HG03442 (cell line): ENCODE results near the gene SFTPB.
"Not testable (repeated sequence)": the region's sequence is repeated elsewhere in the genome, so short reads cannot be mapped to it uniquely, and the experiment has no call there.

ENCODE experiments used
- ATAC-seq: cut with Tn5 transposase; IDR thresholded peaks from one replicate; pipeline ENCODE4 v1.9.1; 2021; ENCODE audit warnings: mild to moderate bottlenecking, moderate library complexity; ENCODE audit not compliant: unreplicated experiment

The SFTPB gene

DNA sequence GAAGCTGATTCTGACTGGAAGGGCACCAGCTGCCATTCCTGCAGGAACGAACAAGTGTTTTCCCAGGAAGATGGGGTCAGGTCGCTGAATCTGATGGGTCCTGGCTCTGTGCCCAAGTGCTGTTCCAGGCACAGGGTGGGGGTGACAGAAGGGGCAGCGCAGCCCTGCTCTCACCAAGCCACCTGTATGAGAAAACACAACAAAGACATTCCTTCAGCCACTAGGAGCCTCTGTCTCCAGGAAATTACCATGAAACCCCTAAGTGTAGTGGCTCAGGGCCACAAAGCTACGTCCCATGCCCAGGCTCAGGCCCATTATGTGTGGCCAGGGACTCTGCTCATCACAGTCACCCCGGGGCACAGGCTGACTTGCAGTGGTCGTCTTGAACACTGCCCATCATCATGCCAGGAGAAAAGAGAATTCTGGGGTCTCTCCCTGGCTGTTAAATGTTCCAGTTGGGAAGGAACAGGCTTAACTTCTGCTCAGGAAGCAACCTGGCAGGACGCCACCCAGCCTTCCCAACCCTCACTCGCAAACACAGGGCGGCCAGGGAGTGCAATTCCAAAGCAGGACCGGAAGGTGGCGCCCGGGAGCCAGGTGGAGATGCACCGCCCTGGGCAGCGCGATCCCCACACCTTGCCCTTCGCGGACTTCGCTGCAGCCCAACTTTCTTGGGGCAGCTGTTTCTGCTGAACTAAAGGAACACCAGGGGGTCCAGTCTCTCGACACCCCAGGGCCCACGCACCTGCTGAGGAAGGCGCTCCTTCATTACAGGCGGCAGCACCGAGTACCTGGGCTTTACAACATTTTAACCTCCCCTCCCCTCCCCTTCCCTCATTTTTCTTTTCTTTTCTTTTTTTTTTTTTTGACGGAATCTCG lies 11.0 kb upstream of the SFTPB start:
- peak; percentile 83 for ATAC-seq

DNA sequence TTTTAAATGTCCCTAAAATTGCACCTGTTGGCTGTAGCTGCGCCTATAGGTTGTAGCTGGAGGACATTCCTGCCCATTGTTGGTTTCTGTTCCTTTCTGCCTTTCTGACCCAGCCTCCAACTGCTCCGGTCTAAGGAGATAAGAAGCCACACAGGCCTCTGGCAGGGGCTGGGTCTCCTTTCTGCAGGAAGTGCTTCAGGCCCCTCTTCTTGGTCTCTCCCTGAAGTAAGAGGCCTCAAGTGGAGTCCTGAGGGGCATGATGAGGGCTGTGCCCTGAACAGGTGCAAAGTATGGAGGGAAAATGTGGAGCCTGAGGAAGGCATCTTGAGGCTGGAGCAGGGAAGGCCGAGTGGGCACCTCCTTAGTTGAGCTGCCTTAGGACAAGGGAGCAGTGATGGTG lies 10.4 kb upstream of the SFTPB start:
- ATAC-seq, result no peak

- no peak for ATAC-seq
These were observed 8.0 kb upstream of the SFTPB start for GRCh38 chr2:85675866-85676548.

GRCh38 chr2:85675427-85675826 lies 7.4 kb upstream of the SFTPB start:
- ATAC-seq, result no peak

- no peak for ATAC-seq
These were observed 6.4 kb upstream of the SFTPB start for GRCh38 chr2:85674417-85674816.

DNA sequence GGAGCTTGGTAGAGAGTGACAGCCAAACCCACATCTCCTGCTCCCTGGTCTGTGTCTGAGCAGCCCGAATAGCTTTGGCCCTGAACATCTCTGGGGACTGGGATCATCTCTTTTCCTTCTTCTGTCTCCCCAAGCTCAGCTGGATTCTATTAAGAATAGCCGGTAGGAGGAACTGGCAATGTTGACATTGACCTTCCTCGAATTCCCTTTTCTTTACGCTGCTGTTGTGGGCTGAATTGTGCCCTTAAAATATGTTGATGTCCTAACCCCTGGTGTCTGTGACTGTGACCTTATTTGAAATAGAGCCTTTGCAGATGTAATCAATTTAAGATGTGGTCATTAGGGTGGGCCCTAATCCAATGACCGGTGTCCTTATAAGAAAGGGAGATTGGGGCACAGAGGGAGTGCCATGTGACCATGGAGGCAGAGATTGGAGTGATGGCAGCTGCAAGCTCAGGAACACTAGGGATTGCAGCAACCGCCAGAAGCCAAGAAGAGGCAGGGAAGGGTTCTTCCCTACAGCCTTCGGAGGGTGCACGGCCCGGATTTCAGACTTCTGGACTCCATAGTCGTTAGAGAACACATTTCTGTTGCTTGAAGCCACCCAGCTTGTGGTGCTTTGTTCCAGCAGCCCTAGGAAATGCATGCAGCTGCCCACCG lies 5.8 kb upstream of the SFTPB start:
- no peak for ATAC-seq

- ATAC-seq, result no peak
These were observed 4.5 kb upstream of the SFTPB start for GRCh38 chr2:85672456-85672855.

DNA sequence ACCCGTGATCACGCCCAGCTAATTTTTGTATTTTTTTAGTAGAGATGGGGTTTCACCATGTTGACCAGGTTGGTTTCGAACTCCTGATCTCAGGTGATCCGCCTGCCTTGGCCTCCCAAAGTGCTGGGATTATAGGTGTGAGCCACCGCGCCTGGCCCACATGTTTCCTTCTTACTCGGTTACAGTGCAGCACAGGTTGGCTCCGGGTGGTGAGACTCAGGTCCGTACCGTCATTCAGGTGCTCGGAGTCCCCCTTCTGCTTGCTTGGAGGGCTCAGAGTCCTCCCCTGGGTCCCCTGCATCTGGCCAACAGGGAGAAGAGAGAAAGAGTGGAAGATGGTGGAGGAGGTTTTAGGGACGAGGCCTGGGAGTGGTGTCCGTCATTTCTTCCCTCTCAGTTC lies 2.4 kb upstream of the SFTPB start:
- ATAC-seq, result not testable (repeated sequence)

DNA sequence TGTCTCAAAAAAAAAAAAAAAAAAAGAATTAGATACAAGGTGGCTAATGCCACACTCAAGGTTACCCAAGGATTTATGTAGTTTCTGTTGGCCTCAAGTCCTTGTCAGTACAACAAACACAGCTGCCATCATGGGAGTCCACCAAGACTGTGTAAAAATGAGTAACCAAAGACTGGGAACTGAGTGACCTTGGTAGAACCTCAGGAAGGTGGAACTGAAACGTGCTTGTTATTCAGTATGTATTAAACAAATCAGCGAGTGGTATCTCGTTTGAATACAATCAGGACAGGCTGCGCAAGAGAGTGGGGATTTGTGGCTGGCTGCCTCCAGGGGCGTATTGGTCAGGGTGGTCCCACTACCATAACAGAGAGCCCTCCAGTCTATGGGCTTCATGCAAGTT lies 1.6 kb upstream of the SFTPB start:
- ATAC-seq, result peak; percentile 73

DNA sequence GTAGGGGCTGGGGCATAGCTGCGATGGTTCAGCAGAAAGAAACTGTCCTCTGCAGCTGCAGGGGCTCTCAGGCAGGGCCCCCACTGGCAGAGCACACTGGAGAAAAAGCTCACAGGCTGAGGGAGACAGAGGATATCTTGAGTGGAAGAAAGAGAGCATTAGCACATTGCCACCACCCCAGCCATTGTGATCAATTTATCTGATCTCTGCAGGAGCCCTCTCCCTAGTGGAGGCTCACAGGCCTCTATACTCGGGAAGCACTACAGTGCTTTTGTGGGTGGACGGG lies 801 bp upstream of the SFTPB start:
- ATAC-seq, result no peak

GRCh38 chr2:85667561-85668008 lies 414 bp downstream of the SFTPB start:
- ATAC-seq, result no peak

DNA sequence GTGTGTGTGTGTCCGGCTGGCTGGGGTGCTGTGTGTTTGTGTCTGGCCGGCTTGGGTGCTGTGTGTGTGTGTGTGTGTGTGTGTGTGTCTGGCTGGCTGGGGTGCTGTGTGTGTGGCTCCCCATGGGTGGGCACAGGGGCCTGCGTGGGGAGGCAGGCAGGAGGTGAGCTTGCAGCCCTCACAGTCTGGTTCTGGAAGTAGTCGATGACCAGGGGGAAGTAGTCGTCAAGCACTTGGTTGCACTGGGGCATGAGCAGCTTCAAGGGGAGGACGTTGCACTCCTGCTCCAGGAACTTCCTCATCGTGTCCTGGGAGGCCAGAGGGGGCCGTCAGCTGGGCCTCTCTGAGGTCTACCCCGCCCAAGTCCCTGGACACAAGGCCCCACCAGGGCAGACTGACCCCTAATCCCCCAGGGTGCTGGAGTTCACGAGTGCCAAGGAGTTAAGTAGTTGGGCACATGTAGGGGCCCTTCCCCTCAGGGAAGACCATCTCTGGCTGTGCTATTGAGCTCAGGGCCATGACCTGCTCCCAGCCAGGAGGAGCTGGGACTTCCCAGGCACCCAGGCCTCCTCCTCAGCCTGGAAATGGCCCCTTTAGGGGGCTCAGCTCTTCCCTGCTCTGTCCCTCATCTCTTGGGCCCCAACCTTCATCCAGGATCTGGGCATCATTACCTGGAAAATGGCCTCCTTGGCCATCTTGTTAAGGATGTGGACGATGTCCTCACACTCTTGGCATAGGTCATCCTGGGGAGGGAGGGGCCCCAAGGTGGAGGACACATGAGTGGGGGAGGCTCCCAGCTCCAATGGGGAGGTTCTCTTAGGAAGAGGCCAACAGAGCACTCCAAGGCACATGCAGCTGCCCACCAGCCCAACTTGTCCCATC lies 1.3 kb downstream of the SFTPB start:
- ATAC-seq, result no peak

GRCh38 chr2:85666016-85666415 lies 2.0 kb downstream of the SFTPB start:
- ATAC-seq, result no peak

DNA sequence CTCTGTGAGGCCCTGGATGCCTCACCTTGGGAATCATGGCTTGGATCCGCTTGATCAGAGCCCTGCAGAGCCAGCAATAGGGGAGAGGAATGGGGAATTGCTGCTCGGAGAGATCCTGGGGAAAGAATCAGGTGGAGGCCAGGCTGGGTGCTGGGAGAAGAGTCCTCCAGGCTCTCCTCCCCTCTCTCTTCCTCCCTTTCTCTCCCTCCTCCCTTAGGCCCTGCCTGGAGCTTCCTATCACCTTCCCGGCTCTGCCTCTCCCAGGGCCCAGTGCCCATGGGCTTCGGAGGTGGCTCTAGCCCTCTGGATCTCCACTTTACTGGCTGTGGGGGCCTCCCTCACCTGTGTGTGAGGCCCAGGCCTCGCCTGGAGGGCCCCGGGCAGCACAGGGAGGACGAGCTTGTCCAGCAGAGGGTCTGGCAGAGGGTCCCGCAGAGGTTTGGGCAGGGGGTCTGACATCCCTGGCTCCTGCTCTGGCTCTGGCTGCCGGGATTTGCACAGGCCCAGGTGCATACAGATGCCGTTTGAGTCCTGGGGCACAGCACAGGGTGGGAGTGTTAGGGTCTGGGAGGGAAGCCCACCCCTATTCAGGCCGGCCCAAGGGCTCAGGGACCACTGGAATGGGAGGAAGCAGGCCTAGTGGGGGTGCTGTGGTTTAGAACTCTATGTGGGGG lies 2.6 kb downstream of the SFTPB start:
- ATAC-seq, result no peak

GRCh38 chr2:85663594-85664565 lies 4.1 kb downstream of the SFTPB start:
- ATAC-seq, result no peak

DNA sequence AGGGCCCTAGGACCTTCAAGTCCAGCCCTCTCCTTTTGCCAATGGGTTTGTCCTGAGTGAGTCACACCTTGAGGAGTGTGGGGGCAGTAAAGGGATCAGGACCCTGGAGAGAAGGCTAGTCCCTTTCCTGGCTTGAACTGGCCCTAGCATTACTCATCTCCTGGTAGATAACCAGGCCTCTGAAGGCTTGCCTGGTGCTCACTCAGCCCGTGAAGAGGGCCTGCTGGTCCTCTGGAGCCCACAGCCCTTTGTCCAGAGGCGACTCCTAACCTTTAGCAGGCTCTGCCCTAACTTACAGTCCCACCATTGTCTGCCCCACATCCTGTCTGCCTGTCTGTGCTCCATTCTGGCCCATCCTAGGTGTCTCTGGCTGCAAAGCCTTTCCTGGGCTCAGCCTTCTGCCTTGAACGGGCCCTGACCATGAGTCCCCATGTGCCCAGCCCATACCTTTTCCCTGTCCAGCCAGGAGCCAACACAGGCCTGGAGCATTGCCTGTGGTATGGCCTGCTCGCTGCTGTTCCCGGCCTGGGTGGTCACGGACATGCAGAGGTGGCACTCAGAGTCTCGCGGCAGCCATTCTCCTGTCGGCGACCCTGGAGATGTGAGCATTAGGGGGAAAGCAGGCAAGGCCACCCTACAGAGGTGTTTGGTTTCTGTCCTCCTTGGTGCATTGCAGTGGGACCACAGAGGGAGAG lies 5.0 kb downstream of the SFTPB start:
- ATAC-seq, result no peak

- no peak for ATAC-seq
These were observed 6.7 kb downstream of the SFTPB start for GRCh38 chr2:85661139-85661858.

- no peak for ATAC-seq
These were observed 7.3 kb downstream of the SFTPB start for GRCh38 chr2:85660725-85661124.
